Measurements from ENCODE around the gene G0S2.

DNA sequence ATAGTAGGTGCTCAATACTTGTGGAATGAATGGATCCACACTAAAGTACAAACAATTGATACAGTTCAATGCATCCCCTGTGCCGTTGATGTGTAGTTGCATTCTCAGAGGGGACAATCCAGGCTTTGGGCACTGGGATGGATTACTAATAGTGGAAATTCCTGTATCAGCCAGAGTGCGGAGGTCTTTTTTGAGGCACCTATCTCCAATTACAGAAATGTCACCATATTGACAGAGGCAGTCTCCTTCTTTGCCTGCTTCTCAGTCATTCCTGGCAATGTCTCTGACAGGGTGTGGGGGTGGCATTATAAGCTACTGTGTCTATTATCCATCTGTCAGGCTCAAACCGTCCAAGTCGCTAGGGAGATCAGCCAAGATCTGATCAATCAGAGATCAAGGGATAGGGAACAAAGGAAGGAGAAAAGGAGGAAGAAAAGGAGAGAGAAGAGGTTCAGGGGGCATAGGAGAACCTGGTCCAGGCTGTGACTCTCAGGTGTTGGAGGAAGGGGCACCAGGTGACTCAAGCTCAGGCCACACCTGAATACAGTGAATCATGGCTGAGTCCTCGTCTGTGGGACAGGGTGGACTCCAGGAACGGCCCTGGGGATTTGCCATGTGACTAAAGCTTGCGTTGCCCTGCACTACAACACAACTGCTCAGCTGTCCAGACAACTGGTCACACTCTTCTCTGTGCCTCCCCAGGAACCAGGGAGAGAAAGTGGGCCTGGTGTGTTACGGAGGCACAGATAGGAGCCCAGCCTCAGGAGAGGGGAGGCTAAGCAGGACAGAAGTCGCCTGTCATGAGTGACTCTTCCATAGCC, 19.6 kb upstream of the G0S2 start:
- TF ChIP-seq EZH2 (IDR thresholded peaks at IDR 0.05; ENCODE audit: low read depth, unreplicated experiment) (no peak), POLR2AphosphoS5 (IDR thresholded peaks at IDR 0.05; ENCODE audit: low read depth) (no peak), ZNF114 (CRISPR knock-in tag; IDR thresholded peaks at IDR 0.05) (no peak), EZH2phosphoT487 (IDR thresholded peaks at IDR 0.05; ENCODE audit: unreplicated experiment) (no peak), NANOG (IDR thresholded peaks at IDR 0.05; ENCODE audit: borderline replicate concordance) (no peak), JUNB (IDR thresholded peaks at IDR 0.05; ENCODE audit: unreplicated experiment) (no peak), CREB1 (CRISPR knock-in tag; IDR thresholded peaks at IDR 0.05; ENCODE audit: low read depth) (no peak), STAT1 (IDR thresholded peaks at IDR 0.05; ENCODE audit: unreplicated experiment) (no peak), ZNF331 (CRISPR knock-in tag; IDR thresholded peaks at IDR 0.05; ENCODE audit: low read depth) (no peak)
- TF ChIP-seq, protein P1, sequence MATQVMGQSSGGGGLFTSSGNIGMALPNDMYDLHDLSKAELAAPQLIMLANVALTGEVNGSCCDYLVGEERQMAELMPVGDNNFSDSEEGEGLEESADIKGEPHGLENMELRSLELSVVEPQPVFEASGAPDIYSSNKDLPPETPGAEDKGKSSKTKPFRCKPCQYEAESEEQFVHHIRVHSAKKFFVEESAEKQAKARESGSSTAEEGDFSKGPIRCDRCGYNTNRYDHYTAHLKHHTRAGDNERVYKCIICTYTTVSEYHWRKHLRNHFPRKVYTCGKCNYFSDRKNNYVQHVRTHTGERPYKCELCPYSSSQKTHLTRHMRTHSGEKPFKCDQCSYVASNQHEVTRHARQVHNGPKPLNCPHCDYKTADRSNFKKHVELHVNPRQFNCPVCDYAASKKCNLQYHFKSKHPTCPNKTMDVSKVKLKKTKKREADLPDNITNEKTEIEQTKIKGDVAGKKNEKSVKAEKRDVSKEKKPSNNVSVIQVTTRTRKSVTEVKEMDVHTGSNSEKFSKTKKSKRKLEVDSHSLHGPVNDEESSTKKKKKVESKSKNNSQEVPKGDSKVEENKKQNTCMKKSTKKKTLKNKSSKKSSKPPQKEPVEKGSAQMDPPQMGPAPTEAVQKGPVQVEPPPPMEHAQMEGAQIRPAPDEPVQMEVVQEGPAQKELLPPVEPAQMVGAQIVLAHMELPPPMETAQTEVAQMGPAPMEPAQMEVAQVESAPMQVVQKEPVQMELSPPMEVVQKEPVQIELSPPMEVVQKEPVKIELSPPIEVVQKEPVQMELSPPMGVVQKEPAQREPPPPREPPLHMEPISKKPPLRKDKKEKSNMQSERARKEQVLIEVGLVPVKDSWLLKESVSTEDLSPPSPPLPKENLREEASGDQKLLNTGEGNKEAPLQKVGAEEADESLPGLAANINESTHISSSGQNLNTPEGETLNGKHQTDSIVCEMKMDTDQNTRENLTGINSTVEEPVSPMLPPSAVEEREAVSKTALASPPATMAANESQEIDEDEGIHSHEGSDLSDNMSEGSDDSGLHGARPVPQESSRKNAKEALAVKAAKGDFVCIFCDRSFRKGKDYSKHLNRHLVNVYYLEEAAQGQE (IDR thresholded peaks at IDR 0.05; ENCODE audit: unreplicated experiment): no peak
- TF ChIP-seq, protein P2, sequence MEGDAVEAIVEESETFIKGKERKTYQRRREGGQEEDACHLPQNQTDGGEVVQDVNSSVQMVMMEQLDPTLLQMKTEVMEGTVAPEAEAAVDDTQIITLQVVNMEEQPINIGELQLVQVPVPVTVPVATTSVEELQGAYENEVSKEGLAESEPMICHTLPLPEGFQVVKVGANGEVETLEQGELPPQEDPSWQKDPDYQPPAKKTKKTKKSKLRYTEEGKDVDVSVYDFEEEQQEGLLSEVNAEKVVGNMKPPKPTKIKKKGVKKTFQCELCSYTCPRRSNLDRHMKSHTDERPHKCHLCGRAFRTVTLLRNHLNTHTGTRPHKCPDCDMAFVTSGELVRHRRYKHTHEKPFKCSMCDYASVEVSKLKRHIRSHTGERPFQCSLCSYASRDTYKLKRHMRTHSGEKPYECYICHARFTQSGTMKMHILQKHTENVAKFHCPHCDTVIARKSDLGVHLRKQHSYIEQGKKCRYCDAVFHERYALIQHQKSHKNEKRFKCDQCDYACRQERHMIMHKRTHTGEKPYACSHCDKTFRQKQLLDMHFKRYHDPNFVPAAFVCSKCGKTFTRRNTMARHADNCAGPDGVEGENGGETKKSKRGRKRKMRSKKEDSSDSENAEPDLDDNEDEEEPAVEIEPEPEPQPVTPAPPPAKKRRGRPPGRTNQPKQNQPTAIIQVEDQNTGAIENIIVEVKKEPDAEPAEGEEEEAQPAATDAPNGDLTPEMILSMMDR (conservative IDR thresholded peaks at IDR 0.05; ENCODE audit: low read depth in 2 of 2): no peak
- TF ChIP-seq, protein P3, sequence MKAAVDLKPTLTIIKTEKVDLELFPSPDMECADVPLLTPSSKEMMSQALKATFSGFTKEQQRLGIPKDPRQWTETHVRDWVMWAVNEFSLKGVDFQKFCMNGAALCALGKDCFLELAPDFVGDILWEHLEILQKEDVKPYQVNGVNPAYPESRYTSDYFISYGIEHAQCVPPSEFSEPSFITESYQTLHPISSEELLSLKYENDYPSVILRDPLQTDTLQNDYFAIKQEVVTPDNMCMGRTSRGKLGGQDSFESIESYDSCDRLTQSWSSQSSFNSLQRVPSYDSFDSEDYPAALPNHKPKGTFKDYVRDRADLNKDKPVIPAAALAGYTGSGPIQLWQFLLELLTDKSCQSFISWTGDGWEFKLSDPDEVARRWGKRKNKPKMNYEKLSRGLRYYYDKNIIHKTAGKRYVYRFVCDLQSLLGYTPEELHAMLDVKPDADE (IDR thresholded peaks at IDR 0.05): no peak
- TF ChIP-seq, protein P4, sequence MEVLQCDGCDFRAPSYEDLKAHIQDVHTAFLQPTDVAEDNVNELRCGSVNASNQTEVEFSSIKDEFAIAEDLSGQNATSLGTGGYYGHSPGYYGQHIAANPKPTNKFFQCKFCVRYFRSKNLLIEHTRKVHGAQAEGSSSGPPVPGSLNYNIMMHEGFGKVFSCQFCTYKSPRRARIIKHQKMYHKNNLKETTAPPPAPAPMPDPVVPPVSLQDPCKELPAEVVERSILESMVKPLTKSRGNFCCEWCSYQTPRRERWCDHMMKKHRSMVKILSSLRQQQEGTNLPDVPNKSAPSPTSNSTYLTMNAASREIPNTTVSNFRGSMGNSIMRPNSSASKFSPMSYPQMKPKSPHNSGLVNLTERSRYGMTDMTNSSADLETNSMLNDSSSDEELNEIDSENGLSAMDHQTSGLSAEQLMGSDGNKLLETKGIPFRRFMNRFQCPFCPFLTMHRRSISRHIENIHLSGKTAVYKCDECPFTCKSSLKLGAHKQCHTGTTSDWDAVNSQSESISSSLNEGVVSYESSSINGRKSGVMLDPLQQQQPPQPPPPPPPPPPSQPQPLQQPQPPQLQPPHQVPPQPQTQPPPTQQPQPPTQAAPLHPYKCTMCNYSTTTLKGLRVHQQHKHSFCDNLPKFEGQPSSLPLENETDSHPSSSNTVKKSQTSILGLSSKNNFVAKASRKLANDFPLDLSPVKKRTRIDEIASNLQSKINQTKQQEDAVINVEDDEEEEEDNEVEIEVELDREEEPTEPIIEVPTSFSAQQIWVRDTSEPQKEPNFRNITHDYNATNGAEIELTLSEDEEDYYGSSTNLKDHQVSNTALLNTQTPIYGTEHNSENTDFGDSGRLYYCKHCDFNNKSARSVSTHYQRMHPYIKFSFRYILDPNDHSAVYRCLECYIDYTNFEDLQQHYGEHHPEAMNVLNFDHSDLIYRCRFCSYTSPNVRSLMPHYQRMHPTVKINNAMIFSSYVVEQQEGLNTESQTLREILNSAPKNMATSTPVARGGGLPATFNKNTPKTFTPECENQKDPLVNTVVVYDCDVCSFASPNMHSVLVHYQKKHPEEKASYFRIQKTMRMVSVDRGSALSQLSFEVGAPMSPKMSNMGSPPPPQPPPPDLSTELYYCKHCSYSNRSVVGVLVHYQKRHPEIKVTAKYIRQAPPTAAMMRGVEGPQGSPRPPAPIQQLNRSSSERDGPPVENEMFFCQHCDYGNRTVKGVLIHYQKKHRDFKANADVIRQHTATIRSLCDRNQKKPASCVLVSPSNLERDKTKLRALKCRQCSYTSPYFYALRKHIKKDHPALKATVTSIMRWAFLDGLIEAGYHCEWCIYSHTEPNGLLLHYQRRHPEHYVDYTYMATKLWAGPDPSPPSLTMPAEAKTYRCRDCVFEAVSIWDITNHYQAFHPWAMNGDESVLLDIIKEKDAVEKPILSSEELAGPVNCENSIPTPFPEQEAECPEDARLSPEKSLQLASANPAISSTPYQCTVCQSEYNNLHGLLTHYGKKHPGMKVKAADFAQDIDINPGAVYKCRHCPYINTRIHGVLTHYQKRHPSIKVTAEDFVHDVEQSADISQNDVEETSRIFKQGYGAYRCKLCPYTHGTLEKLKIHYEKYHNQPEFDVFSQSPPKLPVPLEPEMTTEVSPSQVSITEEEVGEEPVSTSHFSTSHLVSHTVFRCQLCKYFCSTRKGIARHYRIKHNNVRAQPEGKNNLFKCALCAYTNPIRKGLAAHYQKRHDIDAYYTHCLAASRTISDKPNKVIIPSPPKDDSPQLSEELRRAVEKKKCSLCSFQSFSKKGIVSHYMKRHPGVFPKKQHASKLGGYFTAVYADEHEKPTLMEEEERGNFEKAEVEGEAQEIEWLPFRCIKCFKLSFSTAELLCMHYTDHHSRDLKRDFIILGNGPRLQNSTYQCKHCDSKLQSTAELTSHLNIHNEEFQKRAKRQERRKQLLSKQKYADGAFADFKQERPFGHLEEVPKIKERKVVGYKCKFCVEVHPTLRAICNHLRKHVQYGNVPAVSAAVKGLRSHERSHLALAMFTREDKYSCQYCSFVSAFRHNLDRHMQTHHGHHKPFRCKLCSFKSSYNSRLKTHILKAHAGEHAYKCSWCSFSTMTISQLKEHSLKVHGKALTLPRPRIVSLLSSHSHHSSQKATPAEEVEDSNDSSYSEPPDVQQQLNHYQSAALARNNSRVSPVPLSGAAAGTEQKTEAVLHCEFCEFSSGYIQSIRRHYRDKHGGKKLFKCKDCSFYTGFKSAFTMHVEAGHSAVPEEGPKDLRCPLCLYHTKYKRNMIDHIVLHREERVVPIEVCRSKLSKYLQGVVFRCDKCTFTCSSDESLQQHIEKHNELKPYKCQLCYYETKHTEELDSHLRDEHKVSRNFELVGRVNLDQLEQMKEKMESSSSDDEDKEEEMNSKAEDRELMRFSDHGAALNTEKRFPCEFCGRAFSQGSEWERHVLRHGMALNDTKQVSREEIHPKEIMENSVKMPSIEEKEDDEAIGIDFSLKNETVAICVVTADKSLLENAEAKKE (CRISPR knock-in tag; IDR thresholded peaks at IDR 0.05): no peak
